Measurements from ENCODE around the gene SEMA5A.

- no peak for TF ChIP-seq POLR2AphosphoS5 (IDR thresholded peaks at IDR 0.05; ENCODE audit: low read depth, low read length)
- TF ChIP-seq TAF1 (IDR thresholded peaks at IDR 0.05; ENCODE audit: borderline replicate concordance, insufficient read depth, low read length): no peak
These were observed 130.3 kb downstream of the SEMA5A start for GRCh38 chr5:9415566-9415965.
